GM12872 (cell line): ENCODE results near the gene CEACAM19.

Experiments
- TF ChIP-seq, protein P1 (sequence below): IDR thresholded peaks from 3 replicates; pipeline ENCODE4 v1.5.1; 2011; ENCODE audit warnings: low read depth, mild to moderate bottlenecking, low read length, moderate library complexity; ENCODE audit not compliant: insufficient read depth

The CEACAM19 gene

GRCh38 chr19:44642377-44642776 is 28.9 kb upstream of the CEACAM19 start:
- TF ChIP-seq, protein P1, sequence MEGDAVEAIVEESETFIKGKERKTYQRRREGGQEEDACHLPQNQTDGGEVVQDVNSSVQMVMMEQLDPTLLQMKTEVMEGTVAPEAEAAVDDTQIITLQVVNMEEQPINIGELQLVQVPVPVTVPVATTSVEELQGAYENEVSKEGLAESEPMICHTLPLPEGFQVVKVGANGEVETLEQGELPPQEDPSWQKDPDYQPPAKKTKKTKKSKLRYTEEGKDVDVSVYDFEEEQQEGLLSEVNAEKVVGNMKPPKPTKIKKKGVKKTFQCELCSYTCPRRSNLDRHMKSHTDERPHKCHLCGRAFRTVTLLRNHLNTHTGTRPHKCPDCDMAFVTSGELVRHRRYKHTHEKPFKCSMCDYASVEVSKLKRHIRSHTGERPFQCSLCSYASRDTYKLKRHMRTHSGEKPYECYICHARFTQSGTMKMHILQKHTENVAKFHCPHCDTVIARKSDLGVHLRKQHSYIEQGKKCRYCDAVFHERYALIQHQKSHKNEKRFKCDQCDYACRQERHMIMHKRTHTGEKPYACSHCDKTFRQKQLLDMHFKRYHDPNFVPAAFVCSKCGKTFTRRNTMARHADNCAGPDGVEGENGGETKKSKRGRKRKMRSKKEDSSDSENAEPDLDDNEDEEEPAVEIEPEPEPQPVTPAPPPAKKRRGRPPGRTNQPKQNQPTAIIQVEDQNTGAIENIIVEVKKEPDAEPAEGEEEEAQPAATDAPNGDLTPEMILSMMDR: no peak

DNA sequence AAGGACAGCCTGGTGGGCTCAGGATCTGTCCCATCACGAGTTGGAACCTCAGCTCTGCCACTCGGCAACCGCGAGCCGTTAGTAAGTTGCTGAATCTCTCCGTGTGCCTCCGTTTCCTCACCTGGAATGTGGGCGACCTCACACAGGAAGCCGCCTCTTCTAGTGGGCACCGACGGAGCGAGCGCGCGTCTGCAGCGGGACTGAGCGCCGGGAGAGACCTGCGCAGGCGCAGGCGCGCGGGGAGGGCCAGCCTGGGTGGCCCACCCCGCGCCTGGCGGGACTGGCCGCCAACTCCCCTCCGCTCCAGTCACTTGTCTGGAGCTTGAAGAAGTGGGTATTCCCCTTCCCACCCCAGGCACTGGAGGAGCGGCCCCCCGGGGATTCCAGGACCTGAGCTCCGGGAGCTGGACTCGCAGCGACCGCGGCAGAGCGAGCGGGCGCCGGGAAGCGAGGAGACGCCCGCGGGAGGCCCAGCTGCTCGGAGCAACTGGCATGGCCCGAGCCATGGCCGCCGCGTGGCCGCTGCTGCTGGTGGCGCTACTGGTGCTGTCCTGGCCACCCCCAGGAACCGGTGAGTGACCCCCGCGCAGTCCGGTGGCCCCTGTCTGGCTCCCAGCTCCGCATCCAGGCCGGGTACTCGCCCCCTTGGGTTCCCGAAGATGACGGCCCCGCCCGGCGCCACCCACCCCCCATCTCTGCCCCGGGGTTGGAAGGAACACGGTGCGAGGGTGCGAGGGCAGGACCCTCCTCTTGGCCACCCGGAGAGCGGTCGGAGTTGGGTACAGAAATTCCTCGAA is 27.5 kb upstream of the CEACAM19 start, which contains the start of gene PVR:
PVR (plus strand) TSS at position 306 of the 797 bp plus-strand sequence; CDS start at position 493, 187 bp downstream.
- TF ChIP-seq, protein P1: no peak

GRCh38 chr19:44644402-44645016 is 26.8 kb upstream of the CEACAM19 start:
- TF ChIP-seq, protein P1: no peak

DNA sequence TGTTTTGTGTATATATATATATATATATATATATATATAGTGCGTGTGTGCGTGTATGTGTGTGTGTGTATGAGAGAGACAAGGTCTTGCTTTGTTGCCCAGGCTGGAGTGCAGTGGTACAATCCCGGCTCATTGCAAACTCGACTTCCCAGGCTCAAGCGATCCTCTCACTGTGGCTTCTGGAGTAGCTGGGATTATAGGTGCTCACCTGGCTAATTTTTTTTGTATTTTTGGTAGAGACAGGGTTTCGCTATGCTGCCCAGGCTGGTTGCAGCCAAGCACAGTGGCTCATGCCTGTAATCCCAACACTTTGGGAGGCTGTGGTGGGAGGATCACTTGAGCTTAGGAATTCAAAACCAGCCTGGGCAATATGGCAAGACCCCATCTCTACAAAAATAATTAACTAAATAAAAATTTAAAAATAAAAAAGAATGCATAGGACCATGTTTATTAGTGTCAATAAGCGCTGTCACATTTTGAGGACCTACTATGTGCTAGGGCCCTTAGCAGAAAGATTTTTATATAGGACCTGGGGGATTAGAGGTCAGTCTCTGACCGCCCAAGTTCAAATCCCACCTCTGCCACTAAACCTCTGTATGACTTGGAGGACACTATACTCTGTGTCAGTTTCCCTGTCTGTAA is 25.8 kb upstream of the CEACAM19 start:
- TF ChIP-seq, protein P1: no peak

DNA sequence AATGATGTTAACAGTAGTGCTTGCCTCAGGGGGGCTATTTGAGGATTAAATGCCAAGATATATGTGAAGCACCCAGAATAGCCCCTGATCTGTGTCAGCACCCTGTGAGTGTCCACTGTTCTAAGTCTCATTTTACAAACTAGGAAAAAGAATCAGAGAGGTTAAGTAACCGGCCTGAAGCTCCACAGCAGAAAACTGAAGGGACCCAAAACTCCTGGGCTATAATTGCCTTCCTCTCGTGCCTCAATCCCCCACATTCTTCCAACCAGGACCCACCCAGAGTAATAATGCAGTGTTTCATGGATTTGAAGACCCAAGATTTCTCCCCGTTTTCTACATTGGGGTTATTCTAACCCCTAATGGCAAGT is 25.2 kb upstream of the CEACAM19 start:
- TF ChIP-seq, protein P1: no peak

DNA sequence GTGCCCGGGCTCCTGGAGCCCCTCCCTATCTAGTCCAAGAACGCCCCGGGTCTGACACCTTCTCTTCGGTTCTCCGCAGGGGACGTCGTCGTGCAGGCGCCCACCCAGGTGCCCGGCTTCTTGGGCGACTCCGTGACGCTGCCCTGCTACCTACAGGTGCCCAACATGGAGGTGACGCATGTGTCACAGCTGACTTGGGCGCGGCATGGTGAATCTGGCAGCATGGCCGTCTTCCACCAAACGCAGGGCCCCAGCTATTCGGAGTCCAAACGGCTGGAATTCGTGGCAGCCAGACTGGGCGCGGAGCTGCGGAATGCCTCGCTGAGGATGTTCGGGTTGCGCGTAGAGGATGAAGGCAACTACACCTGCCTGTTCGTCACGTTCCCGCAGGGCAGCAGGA is 24.1 kb upstream of the CEACAM19 start:
- TF ChIP-seq, protein P1: no peak

- TF ChIP-seq, protein P1: no peak
Observed at GRCh38 chr19:44648631-44649251, 22.5 kb upstream of the CEACAM19 start.
